GM11168 (cell line): ENCODE results near the gene SRP9.
"Not testable (repeated sequence)": the region's sequence is repeated elsewhere in the genome, so short reads cannot be mapped to it uniquely, and the experiment has no call there.

Experiments
- in situ Hi-C: fragments of 300-500 bp; cut with MboI; formaldehyde crosslinking; loops from one replicate; pipeline ENCODE4 v1.12.0; 2022; ENCODE audit warnings: low sequenced_read_pairs; ENCODE audit not compliant: unreplicated experiment

The SRP9 gene

DNA sequence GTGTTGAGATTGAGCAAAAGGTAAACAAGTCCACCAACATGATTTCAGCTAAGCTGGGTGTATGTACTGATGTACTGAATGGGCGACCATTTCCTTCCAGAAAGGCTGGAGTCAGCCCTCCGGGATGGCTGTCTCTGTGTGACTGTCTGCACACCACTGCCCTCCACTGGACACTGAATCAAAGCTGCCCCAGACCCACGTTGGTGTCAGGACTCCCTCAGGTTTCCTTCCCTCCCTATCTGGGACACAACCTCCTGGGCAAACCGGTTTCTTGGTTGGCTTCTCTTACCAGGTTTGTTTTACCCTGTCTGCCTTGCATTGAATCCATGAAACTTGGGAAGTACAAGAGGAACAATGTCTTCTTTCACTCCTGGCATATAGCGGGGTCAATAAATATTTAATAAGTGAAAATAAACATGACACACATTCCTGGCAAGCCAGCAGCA is 5.3 kb upstream of the SRP9 start:
- in situ Hi-C loops = loop anchor here (10.0 kb wide), 1 partner anchor 298 kb away; no protein-coding TSS in a partner anchor

DNA sequence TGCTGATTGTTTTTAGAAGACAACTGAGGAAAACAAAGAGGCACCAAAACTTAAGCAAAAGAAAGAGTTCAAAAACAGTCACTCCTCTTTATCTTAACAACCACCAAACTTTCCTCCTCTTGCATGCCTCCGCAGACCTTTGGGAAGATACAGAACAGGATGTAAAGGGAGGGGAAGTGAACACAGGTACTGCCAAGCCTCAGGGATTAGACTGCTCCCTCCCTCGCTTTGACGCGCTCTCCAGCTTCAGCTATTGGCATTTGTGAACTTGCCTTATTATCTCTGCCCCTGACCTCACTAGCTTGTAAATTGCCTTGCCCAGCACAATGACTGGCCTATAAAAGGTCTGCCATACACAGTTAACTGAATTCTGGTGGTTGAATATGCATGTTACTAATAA is 4.8 kb upstream of the SRP9 start:
- in situ Hi-C loops = loop anchor here (10.0 kb wide), 1 partner anchor 298 kb away; no protein-coding TSS in a partner anchor

DNA sequence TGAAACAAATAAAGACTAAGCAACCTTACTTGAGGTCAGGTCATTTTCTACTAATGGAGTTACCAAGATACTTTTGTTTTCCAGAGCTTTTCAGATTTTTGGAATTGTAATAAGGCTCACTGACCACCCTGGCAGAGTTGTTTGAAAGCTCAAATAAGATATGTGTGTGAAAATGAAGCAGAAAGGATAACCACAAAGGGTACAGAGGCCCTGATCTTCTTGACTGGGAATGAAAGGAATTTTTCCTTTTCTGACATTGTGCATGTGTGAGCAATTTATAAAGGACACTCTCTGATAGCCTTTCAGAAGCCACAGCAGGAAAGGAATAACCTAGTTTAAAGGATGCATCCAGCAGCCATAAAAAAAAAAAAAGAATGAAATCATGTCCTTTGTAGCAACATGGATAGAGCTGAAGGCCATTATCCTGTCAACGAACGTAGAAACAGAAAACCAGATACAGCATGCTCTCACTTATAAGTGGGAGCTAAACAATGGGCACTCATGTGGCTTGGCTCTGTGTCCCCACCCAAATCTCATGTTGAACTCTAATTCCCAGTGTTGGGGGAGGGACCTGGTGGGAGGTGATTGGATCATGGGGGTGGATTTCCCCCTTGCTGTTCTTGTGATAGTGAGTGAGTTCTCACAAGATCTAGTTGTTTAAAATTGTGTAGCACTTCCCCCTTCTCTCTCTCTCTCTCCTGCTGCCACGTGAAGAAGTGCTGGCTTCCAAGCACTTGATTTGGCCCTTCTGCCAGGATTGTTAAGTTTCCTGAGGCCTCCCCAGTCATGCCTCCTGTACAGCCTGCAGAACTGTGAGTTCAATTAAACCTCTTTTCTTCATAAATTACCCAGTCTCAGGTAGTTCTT is 3.1 kb upstream of the SRP9 start:
- in situ Hi-C loops = loop anchor here (10.0 kb wide), 1 partner anchor 300 kb away; no protein-coding TSS in a partner anchor

DNA sequence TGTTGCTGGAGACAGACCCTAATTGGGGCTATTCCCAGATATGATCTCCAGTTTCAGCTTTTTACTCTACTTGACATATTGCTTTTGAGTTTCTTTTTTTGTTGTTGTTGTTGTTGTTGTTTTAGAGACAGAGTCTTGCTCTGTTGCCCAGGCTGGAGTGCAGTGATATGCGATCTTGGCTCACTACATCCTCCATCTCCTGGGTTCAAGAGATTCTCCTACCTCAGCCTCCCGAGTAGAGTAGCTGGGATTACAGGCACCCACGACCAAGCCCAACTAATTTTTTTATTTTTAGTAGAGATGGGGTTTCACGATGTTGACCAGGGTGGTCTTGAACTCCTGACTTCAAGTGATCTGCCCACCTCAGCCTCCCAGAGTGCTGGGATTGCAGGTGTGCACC is 1.3 kb upstream of the SRP9 start:
- in situ Hi-C loops = loop anchor here (10.0 kb wide), 1 partner anchor 301 kb away; no protein-coding TSS in a partner anchor

DNA sequence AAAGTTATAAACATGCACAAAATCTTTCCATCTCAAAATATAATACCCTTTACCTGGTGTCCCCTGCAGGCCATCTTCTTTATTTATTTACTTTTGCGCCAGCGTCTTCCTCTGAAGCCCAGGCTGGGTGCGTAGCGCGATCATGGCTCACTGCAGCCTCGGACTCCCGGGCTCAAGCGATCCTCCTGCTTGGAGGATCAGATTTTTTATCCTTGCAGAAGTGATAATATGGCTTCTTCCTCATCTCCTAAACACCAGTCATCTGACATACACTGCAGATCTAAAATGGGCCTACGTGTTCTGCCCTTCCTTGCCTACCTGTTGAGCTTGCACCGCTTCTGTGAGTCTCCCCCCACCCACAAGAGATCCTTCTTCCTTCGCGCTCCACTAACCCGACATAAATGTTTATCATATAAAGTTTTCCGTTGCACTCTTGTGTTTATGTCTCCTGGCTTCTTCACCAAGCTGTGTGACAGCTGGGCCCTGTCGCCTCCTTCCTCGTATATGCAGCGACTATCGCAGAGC is 506 bp upstream of the SRP9 start:
- in situ Hi-C loops = loop anchor here (10.0 kb wide), 1 partner anchor 302 kb away; no protein-coding TSS in a partner anchor

DNA sequence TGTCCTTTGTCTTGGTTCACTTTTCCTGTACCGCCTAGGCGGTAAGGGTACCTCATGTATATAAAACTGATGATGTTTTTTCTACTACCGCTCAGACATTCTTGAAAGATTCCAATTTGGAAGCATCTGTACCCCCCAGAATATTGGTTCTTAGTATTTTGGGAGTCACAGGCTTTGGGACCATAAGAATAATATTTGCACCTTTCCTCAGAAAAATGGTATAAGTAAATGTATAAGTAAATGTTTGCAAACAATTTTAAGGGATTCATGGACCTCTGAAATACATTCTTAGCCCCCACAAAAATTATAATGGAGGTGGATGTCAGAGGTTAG is 677 bp downstream of the SRP9 start:
- in situ Hi-C loops = loop anchor here (10.0 kb wide), 1 partner anchor 304 kb away; no protein-coding TSS in a partner anchor

DNA sequence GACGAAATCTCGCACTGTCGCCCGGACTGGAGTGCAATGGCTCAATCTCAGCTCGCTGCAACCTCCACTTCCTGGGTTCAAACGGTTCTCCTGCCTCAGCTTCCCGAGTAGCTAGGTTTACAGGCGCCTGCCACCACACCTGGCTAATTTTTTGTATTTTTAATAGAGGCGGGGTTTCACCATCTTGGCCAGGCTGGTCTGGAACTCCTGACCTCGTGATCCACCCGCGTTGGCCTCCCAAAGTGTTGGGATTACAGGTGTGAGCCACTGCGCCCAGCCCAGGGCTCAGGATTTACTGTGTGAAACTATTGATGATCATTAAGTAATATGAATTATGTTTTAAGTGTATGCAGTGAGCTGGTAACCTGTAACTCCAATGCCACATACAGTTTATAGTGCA is 1.5 kb downstream of the SRP9 start:
- in situ Hi-C loops = loop anchor here (10.0 kb wide), 1 partner anchor 304 kb away; no protein-coding TSS in a partner anchor

DNA sequence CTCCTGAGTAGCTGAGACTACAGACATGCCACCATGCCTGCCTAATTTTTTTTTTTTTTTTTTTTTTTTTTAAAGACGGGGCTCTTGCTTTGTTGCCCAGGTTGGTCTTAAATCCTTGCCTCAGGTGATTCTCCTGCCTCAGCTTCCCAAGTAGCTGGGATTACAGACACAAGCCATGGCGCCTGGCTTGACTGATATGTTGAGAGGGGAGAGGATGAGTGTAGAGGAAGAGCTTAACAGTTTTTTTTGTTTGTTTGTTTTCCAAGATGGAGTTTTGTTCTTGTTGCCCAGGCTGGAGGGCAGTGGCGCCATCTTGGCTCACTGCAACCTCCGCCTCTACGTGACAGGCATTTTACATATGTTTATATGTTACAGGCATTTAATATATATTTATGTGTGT is 2.5 kb downstream of the SRP9 start:
- in situ Hi-C loops = no loop called here

DNA sequence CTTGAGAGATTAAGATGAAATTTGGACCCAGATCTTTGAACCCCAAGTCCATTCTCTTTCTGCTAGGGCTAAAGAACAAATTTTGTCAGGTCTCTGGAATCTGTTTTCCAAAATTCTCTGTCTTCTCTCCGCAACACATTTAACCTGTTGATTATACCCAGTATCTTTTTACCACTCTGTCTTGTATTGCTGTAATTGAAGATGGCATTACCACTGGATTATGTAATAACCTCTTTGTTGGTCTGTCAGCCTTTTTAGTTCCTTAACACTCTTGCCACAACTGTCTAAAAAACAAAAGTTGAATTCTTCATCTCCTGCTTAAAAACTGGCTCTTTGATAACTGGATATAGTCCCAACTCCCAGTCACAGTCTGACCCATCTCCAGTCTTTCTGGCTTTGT is 3.0 kb downstream of the SRP9 start:
- in situ Hi-C loops = no loop called here

DNA sequence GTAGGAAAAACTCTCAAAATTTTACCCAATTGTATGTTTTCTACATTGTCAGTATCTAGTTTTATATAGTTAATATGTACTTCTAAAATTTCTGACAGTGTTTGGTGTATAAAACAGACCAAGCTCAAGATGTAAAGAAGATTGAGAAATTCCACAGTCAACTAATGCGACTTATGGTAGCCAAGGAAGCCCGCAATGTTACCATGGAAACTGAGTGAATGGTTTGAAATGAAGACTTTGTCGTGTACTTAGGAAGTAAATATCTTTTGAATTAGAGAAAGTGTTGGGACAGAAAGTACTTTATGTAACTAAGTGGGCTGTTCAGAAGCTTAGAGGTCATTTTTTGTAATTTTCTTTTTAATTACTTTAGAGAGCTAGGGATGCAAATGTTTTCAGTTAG is 11.5 kb downstream of the SRP9 start:
- in situ Hi-C loops = not testable (repeated sequence)

DNA sequence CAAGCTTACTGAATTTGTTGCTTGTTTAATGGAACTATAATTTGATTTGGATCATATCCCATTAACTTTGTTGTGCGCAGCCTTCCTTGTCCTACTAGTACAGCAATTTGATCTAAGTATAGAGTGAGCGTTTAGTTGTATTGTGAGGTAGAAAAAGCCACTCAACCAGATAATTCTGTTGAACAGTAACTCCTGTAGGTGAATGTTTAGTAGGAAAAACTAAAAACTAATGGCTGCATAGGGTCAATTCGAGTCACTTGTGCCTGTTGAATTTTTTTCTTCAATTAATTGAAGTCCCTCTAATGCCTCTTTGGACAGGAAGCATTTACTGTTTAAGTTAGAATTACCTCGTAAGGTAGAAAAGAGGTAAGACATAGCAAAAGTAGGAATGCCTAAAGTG is 17.3 kb downstream of the SRP9 start:
- in situ Hi-C loops = no loop called here

DNA sequence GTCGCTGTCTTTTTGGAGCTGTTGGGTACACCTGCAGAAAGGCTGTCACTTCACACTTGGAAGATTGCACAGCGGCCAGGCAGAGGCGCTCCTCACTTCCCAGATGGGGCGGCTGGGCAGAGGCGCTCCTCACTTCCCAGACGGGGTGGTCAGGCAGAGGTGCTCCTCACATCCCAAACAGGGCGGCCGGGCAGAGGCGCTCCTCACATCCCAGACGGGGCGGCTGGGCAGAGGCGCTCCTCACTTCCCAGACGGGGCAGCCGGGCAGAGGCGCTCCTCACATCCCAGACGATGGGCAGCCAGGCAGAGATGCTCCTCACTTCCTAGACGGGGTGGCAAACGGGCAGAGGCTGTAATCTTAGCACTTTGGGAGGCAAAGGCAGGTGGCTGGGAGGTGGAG is 18.5 kb downstream of the SRP9 start:
- in situ Hi-C loops = not testable (repeated sequence)

DNA sequence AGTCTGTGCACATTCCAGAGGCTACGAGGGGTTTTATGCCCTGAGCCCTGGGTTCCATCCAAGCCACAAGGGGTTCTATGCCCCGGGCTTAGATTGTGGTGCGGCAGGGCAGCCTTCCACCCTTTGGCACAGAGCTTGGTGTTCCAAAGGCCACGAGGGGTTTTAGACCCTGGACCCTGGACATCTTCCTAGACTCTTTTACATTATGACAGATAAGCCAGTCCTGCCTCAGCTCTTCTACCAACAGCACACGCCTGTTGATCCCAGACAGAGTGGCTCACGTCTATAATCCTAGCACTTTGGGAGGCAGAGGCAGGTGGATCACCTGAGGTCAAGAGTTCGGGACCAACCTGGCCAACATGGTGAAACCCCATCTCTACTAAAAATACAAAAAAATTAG is 23.5 kb downstream of the SRP9 start:
- in situ Hi-C loops = not testable (repeated sequence)

DNA sequence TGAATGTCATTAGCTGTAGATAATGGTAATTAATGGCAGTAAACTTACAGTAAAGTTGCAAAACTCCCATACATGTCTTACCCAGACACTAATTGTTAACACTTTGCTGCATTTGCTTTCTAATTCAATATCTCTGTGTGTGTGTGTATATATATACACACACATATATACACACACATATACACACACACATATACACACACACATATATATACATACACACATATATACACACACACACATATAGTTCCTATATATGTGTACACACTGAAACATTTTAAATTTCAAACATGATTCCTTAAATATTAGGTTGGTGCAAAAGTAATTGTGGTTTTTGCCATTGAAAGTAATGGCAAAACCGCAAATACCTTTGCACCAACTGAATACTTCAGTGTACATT is 28.6 kb downstream of the SRP9 start:
- in situ Hi-C loops = no loop called here

DNA sequence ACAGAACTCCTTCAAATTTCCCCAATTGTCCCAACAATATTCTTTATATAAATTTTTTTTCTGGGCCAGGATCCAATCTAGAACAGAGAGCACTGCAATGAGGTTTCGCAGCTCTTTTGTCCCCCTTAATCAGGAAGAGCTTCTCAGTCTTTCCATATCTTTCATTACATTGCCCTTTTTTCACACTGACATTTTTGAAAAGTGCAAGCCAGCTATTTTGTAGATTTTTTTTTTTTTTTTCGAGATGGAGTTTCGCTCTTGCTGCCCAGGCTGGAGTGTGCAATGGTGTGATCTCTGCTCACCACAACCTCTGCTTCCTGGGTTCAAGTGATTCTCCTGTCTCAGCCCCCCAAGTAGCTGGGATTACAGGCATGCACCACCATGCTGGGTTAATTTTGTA is 29.1 kb downstream of the SRP9 start:
- in situ Hi-C loops = not testable (repeated sequence)

DNA sequence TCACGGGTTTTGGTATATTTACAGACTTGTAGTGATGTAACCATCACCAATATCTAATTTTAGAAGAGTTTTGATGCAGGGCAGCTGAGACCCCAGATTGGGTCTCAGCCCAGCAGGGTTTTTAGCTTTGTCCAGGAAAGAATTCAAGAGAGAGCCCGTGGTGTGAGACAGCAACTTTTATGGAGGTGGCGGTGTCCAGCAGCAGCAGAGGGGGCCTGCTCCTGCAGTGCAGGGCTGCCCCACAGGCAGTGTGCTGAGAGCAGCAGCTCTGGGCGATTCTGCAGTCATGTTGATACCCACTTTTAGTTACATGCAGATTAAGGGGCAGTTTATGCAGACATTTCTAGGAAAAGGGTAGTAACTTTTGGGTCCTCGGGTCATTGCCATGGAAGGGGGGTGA is 30.5 kb downstream of the SRP9 start:
- in situ Hi-C loops = no loop called here

DNA sequence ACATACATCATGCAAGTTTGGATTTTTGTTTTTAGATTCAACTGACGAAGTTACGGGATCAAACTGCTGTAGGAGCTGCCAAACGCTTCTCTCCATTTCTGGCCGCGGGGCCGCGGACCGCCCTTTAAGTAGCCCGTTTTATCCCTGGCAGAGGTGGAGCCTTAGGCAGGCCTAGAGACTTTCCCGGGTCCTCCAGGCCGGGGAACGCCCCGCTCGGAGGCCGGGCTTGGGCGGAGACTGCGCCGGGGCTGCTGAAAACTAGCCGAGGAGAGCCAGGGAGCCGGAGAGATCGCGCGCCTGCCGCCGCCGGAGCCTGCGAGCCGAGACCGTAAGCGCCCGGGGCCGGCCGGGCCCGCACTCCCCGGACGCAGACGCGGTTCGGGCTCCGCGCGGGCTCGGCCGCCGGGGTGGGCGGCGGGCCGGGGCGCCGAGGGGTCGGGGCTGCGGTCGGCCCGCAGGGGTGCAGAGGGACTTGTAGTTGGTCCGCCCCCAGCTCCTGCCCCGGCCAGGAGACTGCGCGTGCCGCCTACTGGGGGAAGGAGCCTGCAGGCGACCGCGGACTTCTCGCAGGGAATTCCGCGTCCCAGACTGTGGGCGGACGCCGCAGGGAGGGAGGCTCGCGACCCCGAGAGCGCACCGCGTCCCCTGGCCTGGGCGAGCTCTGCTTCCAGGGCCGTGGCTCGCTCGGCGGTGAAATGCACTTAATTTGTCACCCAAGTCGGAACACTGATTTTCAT is 32.4 kb downstream of the SRP9 start, which contains the start of gene EPHX1:
EPHX1 (plus strand) TSS at position 283 of the 737 bp plus-strand sequence. CDS start 18,606 bp downstream, outside the sequence.
- in situ Hi-C loops = no loop called here

DNA sequence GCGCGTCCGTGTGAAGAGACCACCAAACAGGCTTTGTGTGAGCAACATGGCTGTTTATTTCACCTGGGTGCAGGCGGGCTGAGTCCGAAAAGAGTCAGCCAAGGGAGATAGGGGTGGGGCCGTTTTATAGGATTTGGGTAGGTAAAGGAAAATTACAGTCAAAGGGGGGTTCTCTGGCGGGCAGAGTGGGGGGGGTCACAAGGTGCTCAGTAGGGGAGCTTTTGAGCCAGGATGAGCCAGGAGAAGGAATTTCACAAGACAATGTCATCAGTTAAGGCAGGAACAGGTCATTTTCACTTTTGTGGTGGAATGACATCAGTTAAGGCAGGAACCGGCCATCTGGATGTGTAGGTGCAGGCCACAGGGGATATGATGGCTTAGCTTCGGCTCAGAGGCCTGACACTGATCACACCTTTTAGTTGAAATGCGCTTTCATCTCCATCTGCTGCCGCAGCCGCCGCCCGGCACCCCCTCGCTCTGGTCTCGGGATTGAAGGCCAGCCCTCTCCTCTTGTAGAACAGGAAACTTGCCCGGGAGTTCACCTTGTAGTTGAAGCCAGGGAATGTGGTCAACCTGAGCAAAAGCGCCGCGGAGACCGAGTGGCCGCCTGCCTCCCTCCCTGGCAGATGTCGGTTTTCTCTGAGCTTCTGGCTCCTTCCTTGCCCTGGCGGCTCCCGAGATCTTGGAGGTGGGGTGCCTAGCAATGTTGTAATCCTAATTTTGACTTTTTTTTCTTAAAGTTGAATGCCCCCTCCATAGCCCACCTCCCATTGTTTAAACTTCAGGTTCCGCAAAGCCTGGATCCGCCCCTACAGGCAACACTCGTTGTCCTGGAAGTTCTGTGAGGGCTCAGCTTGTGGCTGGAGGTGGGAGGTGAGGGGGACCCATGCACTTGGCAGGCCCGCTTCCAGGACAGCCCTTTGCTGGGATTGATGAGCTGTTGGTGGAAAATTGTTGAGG is 33.2 kb downstream of the SRP9 start:
- in situ Hi-C loops = not testable (repeated sequence)

DNA sequence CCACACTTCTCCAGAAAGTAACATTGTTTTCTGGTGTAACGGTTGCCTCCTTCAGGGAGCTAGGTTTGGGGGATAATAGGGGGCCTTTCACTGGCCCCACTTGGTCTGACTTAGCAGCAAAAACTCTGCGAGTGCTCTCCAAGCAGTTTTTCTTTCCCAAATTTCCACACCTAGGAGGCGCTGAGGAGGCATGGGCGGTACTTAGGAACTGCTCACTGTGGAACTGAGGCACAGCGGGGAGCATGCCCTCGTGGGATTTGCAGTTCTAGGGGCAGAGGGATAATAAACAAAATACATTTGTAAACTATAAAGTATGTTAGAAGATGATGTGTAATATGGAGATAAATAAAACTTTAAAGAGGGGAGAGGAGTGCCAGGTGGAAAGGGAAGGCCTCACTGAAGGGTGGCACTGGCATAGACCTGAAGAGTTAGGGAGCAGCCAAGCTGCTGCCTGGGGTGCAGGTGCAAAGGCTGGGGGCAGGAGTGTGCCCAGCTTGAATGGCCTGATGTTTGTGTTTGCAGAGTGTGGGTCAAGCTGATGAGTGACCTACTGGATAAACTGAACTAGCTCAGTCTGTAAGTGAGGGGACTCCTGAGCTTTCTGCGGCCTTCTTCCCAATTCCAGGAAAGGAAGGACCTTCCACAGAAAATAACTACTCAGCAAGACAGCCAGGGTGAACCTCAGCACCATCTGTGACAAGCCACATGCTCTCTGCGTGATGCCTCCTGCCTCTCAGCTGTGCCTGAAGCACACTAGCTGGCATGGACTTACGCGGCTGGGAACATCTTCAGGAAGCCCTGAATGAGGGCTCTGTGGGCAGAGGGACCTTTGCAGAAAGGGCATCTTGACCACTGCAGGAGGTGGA is 34.2 kb downstream of the SRP9 start:
- in situ Hi-C loops = no loop called here
